ENCODE data around the gene CXCR6. TPM values are rescaled to one million over a fixed set of nuclear protein-coding genes. Genes with fewer than 3 reads are reported as not detected.

CXCR6 gene
- polyA plus RNA-seq, 2 of the 4 experiments (the other 2 are of a cell fraction): not detected

GRCh38 chr3:45940781-45941365 is 2.4 kb upstream of the CXCR6 start:
- Histone ChIP-seq H3K27ac (no peak overlapping the region), H3K4me1 (no peaks in the 10 kb centered on the region), H3K4me2 (no peak overlapping the region), H3K4me3 (no peak overlapping the region), H3K9me3 (no peaks in the 10 kb centered on the region)
- no peak for TF ChIP-seq SMC3 (IDR thresholded peaks at IDR 0.05)
- no peak for TF ChIP-seq KDM5A (IDR thresholded peaks at IDR 0.05)
- 95% methylated on average over 5 of the region's 6 CpGs for WGBS (ENCODE audit: missing lambda C conversion rate)
- CTCF ChIA-PET: interaction anchor here (1.1 to 8.9 kb wide), 2 partner anchors 9 to 140 kb away, joined by 4 to 192 read pairs; no protein-coding TSS in a partner anchor
- POLR2A ChIA-PET: no interaction called here
- DNase-seq (ENCODE audit: low read depth in 1 of 2, low spot score in 1 of 2): no peak
- FAIRE-seq: no peak
- no peak for ATAC-seq

GRCh38 chr3:45942051-45942825 is 1.0 kb upstream of the CXCR6 start:
- ChIA-PET CTCF (interaction anchor here (1.0 to 8.9 kb wide), 5 partner anchors 11 to 436 kb away, joined by 3 to 192 read pairs (median 5); no protein-coding TSS in a partner anchor), POLR2A (no interaction called here)
- FAIRE-seq (no peak), DNase-seq (ENCODE audit: low read depth in 1 of 2, low spot score in 1 of 2) (no peak), ATAC-seq (no peak)
- H3K4me2 ChIP-seq: no peak overlapping the region
- no peaks in the 10 kb centered on the region for H3K9me3 ChIP-seq
- no peaks in the 10 kb centered on the region for H3K4me1 ChIP-seq
- H3K27ac ChIP-seq: no peak overlapping the region
- no peak for TF ChIP-seq ZFP36 (IDR thresholded peaks at IDR 0.05; ENCODE audit: borderline replicate concordance, partially characterized antibody)
- 82% methylated on average over 6 of the region's 6 CpGs for WGBS (ENCODE audit: missing lambda C conversion rate)
- H3K4me3 ChIP-seq: no peak overlapping the region

GRCh38 chr3:45944830-45945620 is 1.8 kb downstream of the CXCR6 start:
- no peak for TF ChIP-seq NFE2L2 (conservative IDR thresholded peaks at IDR 0.05; ENCODE audit: low read length)
- no peak for TF ChIP-seq TFCP2L1 (CRISPR knock-in tag; IDR thresholded peaks at IDR 0.05)
- no peak for TF ChIP-seq HOXB5 (CRISPR knock-in tag; IDR thresholded peaks at IDR 0.05)
- no peak for TF ChIP-seq JUNB (IDR thresholded peaks at IDR 0.05)
- TF ChIP-seq, protein P1, sequence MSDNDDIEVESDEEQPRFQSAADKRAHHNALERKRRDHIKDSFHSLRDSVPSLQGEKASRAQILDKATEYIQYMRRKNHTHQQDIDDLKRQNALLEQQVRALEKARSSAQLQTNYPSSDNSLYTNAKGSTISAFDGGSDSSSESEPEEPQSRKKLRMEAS (IDR thresholded peaks at IDR 0.05): no peak
- TF ChIP-seq CEBPB (IDR thresholded peaks at IDR 0.05): no peak
- no peak for TF ChIP-seq ELK1 (IDR thresholded peaks at IDR 0.05; ENCODE audit: low read depth, low read length)
- no peak for TF ChIP-seq EHMT2 (IDR thresholded peaks at IDR 0.05; ENCODE audit: low read depth)
- WGBS (ENCODE audit: missing lambda C conversion rate): 87% methylated on average over 5 of the region's 5 CpGs
- DNase-seq (ENCODE audit: low read depth in 1 of 2, low spot score in 1 of 2) (no peak), FAIRE-seq (no peak), ATAC-seq (no peak)
- Histone ChIP-seq H3K9me3 (no peaks in the 10 kb centered on the region), H3K4me1 (no peaks in the 10 kb centered on the region), H3K4me3 (no peak overlapping the region), H3K4me2 (no peak overlapping the region), H3K27ac (no peak overlapping the region)
- CTCF ChIA-PET: interaction anchor here (0.6 to 3.0 kb wide), 5 partner anchors 8 to 422 kb away, joined by 3 to 20 read pairs (median 3); no protein-coding TSS in a partner anchor
- POLR2A ChIA-PET: no interaction called here

DNA sequence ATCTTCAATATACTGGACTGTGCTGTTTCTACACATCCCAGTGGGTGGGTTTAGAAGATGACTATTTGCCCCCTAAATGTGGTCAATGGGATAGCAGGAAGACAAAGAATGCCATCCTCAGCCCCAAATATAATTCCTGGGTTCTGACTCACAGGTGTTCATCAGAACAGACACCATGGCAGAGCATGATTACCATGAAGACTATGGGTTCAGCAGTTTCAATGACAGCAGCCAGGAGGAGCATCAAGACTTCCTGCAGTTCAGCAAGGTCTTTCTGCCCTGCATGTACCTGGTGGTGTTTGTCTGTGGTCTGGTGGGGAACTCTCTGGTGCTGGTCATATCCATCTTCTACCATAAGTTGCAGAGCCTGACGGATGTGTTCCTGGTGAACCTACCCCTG is 3.0 kb downstream of the CXCR6 start:
- H3K4me2 ChIP-seq: no peak overlapping the region
- CTCF ChIA-PET: interaction anchor here (0.9 to 3.0 kb wide), 2 partner anchors 9 to 133 kb away, joined by 3 to 20 read pairs; no protein-coding TSS in a partner anchor
- H3K4me1 ChIP-seq: no peaks in the 10 kb centered on the region
- no peak for DNase-seq (ENCODE audit: low read depth in 1 of 2, low spot score in 1 of 2)
- FAIRE-seq: no peak
- no peak for ATAC-seq
- no peak overlapping the region for H3K27ac ChIP-seq
- 100% methylated on average over 1 of the region's 1 CpG for WGBS (ENCODE audit: missing lambda C conversion rate)
- H3K9me3 ChIP-seq: no peaks in the 10 kb centered on the region
- POLR2A ChIA-PET: no interaction called here
- TF ChIP-seq, protein P2, sequence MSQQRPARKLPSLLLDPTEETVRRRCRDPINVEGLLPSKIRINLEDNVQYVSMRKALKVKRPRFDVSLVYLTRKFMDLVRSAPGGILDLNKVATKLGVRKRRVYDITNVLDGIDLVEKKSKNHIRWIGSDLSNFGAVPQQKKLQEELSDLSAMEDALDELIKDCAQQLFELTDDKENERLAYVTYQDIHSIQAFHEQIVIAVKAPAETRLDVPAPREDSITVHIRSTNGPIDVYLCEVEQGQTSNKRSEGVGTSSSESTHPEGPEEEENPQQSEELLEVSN (IDR thresholded peaks at IDR 0.05; ENCODE audit: borderline replicate concordance, low read depth): no peak
- TF ChIP-seq HOXB5 (CRISPR knock-in tag; IDR thresholded peaks at IDR 0.05) (no peak), HDAC2 (IDR thresholded peaks at IDR 0.05) (no peak), FOXS1 (CRISPR knock-in tag; IDR thresholded peaks at IDR 0.05) (no peak), FOSB (CRISPR knock-in tag; IDR thresholded peaks at IDR 0.05) (no peak), ELK1 (IDR thresholded peaks at IDR 0.05; ENCODE audit: low read depth, low read length) (no peak), HOXA7 (CRISPR knock-in tag; IDR thresholded peaks at IDR 0.05) (no peak), NFE2L2 (conservative IDR thresholded peaks at IDR 0.05; ENCODE audit: low read length) (no peak), POLR2A (IDR thresholded peaks at IDR 0.05; ENCODE audit: low read length) (no peak), KDM1A (IDR thresholded peaks at IDR 0.05; ENCODE audit: low read depth) (no peak), SMC3 (IDR thresholded peaks at IDR 0.05) (no peak), CBX2 (IDR thresholded peaks at IDR 0.05; ENCODE audit: borderline replicate concordance, low read depth) (no peak)
- TF ChIP-seq, protein P3, sequence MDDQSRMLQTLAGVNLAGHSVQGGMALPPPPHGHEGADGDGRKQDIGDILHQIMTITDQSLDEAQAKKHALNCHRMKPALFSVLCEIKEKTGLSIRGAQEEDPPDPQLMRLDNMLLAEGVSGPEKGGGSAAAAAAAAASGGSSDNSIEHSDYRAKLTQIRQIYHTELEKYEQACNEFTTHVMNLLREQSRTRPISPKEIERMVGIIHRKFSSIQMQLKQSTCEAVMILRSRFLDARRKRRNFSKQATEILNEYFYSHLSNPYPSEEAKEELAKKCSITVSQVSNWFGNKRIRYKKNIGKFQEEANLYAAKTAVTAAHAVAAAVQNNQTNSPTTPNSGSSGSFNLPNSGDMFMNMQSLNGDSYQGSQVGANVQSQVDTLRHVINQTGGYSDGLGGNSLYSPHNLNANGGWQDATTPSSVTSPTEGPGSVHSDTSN (IDR thresholded peaks at IDR 0.05): no peak
- H3K4me3 ChIP-seq: no peak overlapping the region
